ENCODE results near the gene PDF. TPM values are rescaled to one million over a fixed set of nuclear protein-coding genes. Genes with fewer than 3 reads are reported as not detected.

PDF gene
- total RNA-seq, 1 experiment from 2014 or later, result 32.4 TPM

DNA sequence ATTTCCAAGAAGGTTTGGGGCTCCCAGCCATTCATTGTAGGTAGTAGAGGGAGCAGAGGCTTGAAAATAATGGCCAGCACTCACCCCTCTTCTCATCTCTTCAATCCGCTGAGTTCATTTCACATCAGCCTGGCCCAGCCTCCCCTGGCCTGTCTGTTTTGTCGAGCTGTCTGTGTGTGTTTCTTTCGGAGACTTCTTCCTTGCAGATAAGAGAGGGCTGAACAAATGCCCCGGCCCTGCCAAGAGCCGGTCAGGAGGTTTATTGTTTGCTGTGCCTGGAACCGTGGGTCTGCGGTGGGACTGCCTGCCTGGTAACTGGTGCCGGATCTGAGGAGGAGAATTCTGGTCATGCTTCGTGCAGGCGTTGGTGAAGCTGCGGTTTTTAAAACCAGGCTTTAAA lies 15.9 kb downstream of the PDF start:
- no peak for DNase-seq (ENCODE audit: low spot score)
- Histone ChIP-seq H3K27me3 (replicated peaks; ENCODE audit: insufficient read depth, low read depth, low read length, poor library complexity) (no peaks in the 10 kb centered on the region), H3K27ac (ENCODE audit: low read depth, low read length, poor library complexity, severe bottlenecking) (peak overlapping the region; percentile 50), H3K4me3 (ENCODE audit: low read depth, low read length, poor library complexity, severe bottlenecking) (no peak overlapping the region), H3K36me3 (ENCODE audit: insufficient read depth, low read length, poor library complexity, severe bottlenecking) (peaks cover 50% of the 10 kb centered on the region), H3K4me1 (ENCODE audit: insufficient read depth, low read length, poor library complexity, severe bottlenecking) (no peaks in the 10 kb centered on the region), H3K9me3 (ENCODE audit: low read depth, low read length, poor library complexity, severe bottlenecking) (no peaks in the 10 kb centered on the region)
- ChIA-PET POLR2A (ENCODE audit: low non-redundant PET) (no interaction called here), CTCF (no interaction called here)
- intact Hi-C loops (cut with micrococcal nuclease; ENCODE audit: unreplicated experiment), result no loop called here
- BruUV-seq (replicated peaks), result no TSS peak
- no peak for TF ChIP-seq EZH2 (IDR thresholded peaks at IDR 0.05; ENCODE audit: borderline replicate concordance, low read depth, low read length, poor library complexity, severe bottlenecking)
- TF ChIP-seq, protein P1, sequence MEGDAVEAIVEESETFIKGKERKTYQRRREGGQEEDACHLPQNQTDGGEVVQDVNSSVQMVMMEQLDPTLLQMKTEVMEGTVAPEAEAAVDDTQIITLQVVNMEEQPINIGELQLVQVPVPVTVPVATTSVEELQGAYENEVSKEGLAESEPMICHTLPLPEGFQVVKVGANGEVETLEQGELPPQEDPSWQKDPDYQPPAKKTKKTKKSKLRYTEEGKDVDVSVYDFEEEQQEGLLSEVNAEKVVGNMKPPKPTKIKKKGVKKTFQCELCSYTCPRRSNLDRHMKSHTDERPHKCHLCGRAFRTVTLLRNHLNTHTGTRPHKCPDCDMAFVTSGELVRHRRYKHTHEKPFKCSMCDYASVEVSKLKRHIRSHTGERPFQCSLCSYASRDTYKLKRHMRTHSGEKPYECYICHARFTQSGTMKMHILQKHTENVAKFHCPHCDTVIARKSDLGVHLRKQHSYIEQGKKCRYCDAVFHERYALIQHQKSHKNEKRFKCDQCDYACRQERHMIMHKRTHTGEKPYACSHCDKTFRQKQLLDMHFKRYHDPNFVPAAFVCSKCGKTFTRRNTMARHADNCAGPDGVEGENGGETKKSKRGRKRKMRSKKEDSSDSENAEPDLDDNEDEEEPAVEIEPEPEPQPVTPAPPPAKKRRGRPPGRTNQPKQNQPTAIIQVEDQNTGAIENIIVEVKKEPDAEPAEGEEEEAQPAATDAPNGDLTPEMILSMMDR (conservative IDR thresholded peaks at IDR 0.05; ENCODE audit: low read depth, low read length), result no peak

DNA sequence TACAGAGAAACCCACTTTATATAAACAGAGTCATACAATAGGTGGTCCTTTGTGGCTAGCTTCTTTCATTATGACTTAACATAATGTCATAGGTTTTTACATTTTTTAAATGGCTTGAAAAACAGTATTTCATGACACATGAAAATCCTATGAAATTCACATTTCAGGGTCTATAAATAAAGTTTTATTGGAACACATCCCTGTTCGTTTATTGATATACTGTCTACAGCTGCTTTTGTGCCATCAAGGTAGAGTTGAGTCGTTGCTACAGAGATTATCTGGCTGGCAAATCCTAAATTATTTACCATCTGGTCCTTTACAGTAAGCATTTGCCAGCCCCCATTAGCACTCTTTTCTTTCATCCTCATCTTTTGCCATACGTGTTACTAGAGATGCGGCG lies 16.9 kb downstream of the PDF start:
- POLR2A ChIA-PET (ENCODE audit: low non-redundant PET), result no interaction called here
- H3K36me3 ChIP-seq (ENCODE audit: insufficient read depth, low read length, poor library complexity, severe bottlenecking), result peaks cover 39% of the 10 kb centered on the region
- BruUV-seq (replicated peaks), result no TSS peak

DNA sequence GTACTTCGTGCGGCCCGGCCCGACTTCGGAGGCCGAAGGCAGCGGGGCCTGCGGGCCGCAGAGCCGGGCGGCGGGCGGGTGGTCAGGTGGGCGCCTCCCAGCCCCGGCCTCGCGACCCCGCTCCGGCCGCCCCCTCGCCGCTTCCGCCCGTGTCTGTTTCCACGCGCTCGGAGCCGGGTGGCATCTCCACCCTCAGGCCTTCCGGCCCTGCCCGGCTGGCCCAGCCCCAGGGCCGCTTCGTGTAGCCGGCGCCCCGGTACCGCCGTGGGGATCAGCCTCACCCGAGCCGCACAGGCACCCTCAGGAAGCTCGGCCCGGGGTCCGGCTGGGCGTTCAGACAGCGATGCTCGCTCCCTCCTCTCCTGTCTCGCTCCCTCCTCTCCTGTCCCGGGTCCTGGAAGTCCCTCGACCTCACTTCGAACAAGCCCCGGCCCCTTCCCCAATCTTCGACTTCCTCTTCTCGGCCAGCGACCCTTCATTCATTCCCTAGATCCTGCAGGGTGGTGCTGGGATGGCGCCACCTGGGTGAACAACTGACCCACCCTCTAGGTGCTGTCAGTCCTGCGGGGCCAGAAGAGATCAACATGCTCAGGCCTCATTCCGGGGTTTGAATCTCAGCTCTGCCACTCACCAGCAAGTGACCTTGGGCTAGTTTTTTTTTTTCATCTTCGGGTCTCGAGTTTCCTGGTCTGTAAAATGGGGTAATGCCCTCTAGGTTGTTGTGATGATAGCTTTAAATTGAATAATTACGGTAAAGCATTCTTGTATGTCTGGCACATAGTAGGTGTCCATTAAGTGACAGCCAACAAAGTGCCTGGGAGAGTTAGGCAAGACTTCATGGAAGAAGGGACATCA lies 18.6 kb downstream of the PDF start:
- ChIA-PET POLR2A (ENCODE audit: low non-redundant PET) (interaction anchor here (0.6 kb wide), 1 partner anchor 22 kb away, joined by 5 read pairs; no protein-coding TSS in a partner anchor), CTCF (interaction anchor here (0.5 to 0.7 kb wide), 3 partner anchors 12 to 119 kb away, joined by 3 to 7 read pairs (median 6); no protein-coding TSS in a partner anchor)
- no peak for TF ChIP-seq EZH2 (IDR thresholded peaks at IDR 0.05; ENCODE audit: borderline replicate concordance, low read depth, low read length, poor library complexity, severe bottlenecking)
- TF ChIP-seq, protein P1 (conservative IDR thresholded peaks at IDR 0.05; ENCODE audit: low read depth, low read length), result no peak
- Histone ChIP-seq H3K9me3 (ENCODE audit: low read depth, low read length, poor library complexity, severe bottlenecking) (no peaks in the 10 kb centered on the region), H3K4me1 (ENCODE audit: insufficient read depth, low read length, poor library complexity, severe bottlenecking) (no peaks in the 10 kb centered on the region), H3K27me3 (replicated peaks; ENCODE audit: insufficient read depth, low read depth, low read length, poor library complexity) (no peaks in the 10 kb centered on the region), H3K36me3 (ENCODE audit: insufficient read depth, low read length, poor library complexity, severe bottlenecking) (peaks cover 24% of the 10 kb centered on the region), H3K4me3 (ENCODE audit: low read depth, low read length, poor library complexity, severe bottlenecking) (peak overlapping the region; percentile 100), H3K27ac (ENCODE audit: low read depth, low read length, poor library complexity, severe bottlenecking) (peak overlapping the region; percentile 96)
- intact Hi-C loops (cut with micrococcal nuclease; ENCODE audit: unreplicated experiment), result no loop called here
- DNase-seq (ENCODE audit: low spot score), result peak; percentile 51
- no TSS peak for BruUV-seq (replicated peaks)

More for the DNA sequence above, 16.9 kb downstream of the PDF start:
- TF ChIP-seq, protein P1 (conservative IDR thresholded peaks at IDR 0.05; ENCODE audit: low read depth, low read length), result no peak
- TF ChIP-seq EZH2 (IDR thresholded peaks at IDR 0.05; ENCODE audit: borderline replicate concordance, low read depth, low read length, poor library complexity, severe bottlenecking), result no peak
- CTCF ChIA-PET, result no interaction called here
- intact Hi-C loops (cut with micrococcal nuclease; ENCODE audit: unreplicated experiment), result no loop called here
- Histone ChIP-seq H3K9me3 (ENCODE audit: low read depth, low read length, poor library complexity, severe bottlenecking) (no peaks in the 10 kb centered on the region), H3K4me1 (ENCODE audit: insufficient read depth, low read length, poor library complexity, severe bottlenecking) (no peaks in the 10 kb centered on the region), H3K4me3 (ENCODE audit: low read depth, low read length, poor library complexity, severe bottlenecking) (no peak overlapping the region), H3K27ac (ENCODE audit: low read depth, low read length, poor library complexity, severe bottlenecking) (no peak overlapping the region), H3K27me3 (replicated peaks; ENCODE audit: insufficient read depth, low read depth, low read length, poor library complexity) (no peaks in the 10 kb centered on the region)
- DNase-seq (ENCODE audit: low spot score), result no peak
